ENCODE results near the gene KRT8.
"Not testable (repeated sequence)": the region's sequence is repeated elsewhere in the genome, so short reads cannot be mapped to it uniquely, and the experiment has no call there.

KRT8 gene

GRCh38 chr12:52865090-52865944 lies 39.6 kb downstream of the KRT8 start:
- H3K4me3 ChIP-seq (ENCODE audit: low read length in 2 of 2): no peak overlapping the region
- H3K9ac ChIP-seq (ENCODE audit: low read depth in 1 of 2, low read length in 2 of 2): no peak overlapping the region
- peaks cover 4 to 9% of the 10 kb centered on the region in 2 donors for H3K4me1 ChIP-seq (ENCODE audit: control insufficient read depth in 2 of 2, insufficient read depth in 2 of 2, low read length in 2 of 2)
- no peaks in the 10 kb centered on the region for H3K9me3 ChIP-seq (ENCODE audit: control insufficient read depth in 2 of 2, low read length in 2 of 2)
- H3K27me3 ChIP-seq (ENCODE audit: control insufficient read depth in 2 of 2, insufficient read depth in 2 of 2, low read length in 2 of 2): no peaks in the 10 kb centered on the region
- no peaks in the 10 kb centered on the region for H3K36me3 ChIP-seq (ENCODE audit: control insufficient read depth in 2 of 2, insufficient read depth in 2 of 2, low read length in 2 of 2)
- H3K27ac ChIP-seq (ENCODE audit: low read depth in 2 of 2, low read length in 2 of 2): no peak overlapping the region

GRCh38 chr12:52862023-52862422 lies 42.9 kb downstream of the KRT8 start:
- peaks cover 0 to under 1% of the 10 kb centered on the region in 2 donors for H3K4me1 ChIP-seq (ENCODE audit: control insufficient read depth in 2 of 2, insufficient read depth in 2 of 2, low read length in 2 of 2)
- no peaks in the 10 kb centered on the region for H3K36me3 ChIP-seq (ENCODE audit: control insufficient read depth in 2 of 2, insufficient read depth in 2 of 2, low read length in 2 of 2)
- no peak overlapping the region for H3K9ac ChIP-seq (ENCODE audit: low read depth in 1 of 2, low read length in 2 of 2)
- no peak overlapping the region for H3K4me3 ChIP-seq (ENCODE audit: low read length in 2 of 2)
- no peak overlapping the region for H3K27ac ChIP-seq (ENCODE audit: low read depth in 2 of 2, low read length in 2 of 2)
- no peaks in the 10 kb centered on the region for H3K27me3 ChIP-seq (ENCODE audit: control insufficient read depth in 2 of 2, insufficient read depth in 2 of 2, low read length in 2 of 2)
- no peaks in the 10 kb centered on the region for H3K9me3 ChIP-seq (ENCODE audit: control insufficient read depth in 2 of 2, low read length in 2 of 2)

DNA sequence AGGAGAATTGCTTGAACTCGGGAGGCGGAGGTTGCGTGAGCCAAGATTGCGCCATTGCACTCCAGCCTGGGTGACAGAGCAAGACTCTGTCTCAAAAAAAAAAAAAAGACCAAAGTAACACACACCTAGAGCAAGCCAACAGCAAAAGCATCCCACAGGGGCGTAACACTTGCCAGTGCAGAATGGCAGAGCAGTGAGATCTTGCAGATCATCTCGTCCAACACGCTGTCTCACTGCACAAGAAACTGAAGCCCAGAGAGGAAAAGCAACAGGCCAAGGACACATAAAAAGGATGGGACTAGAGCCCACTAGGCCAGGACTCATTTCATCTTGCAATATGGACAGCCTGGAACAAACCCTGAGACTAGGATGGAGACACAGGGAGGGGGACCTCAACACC lies 43.4 kb downstream of the KRT8 start:
- Histone ChIP-seq H3K9me3 (ENCODE audit: control insufficient read depth in 2 of 2, low read length in 2 of 2) (no peaks in the 10 kb centered on the region), H3K27ac (ENCODE audit: low read depth in 2 of 2, low read length in 2 of 2) (no peak overlapping the region), H3K4me1 (ENCODE audit: control insufficient read depth in 2 of 2, insufficient read depth in 2 of 2, low read length in 2 of 2) (no peaks in the 10 kb centered on the region), H3K36me3 (ENCODE audit: control insufficient read depth in 2 of 2, insufficient read depth in 2 of 2, low read length in 2 of 2) (no peaks in the 10 kb centered on the region), H3K4me3 (ENCODE audit: low read length in 2 of 2) (no peak overlapping the region), H3K9ac (ENCODE audit: low read depth in 1 of 2, low read length in 2 of 2) (no peak overlapping the region), H3K27me3 (ENCODE audit: control insufficient read depth in 2 of 2, insufficient read depth in 2 of 2, low read length in 2 of 2) (no peaks in the 10 kb centered on the region)

- no peak overlapping the region for H3K9ac ChIP-seq (ENCODE audit: low read depth in 1 of 2, low read length in 2 of 2)
- H3K27me3 ChIP-seq (ENCODE audit: control insufficient read depth in 2 of 2, insufficient read depth in 2 of 2, low read length in 2 of 2): no peaks in the 10 kb centered on the region
- H3K4me3 ChIP-seq (ENCODE audit: low read length in 2 of 2): no peak overlapping the region
- H3K36me3 ChIP-seq (ENCODE audit: control insufficient read depth in 2 of 2, insufficient read depth in 2 of 2, low read length in 2 of 2): no peaks in the 10 kb centered on the region
- H3K4me1 ChIP-seq (ENCODE audit: control insufficient read depth in 2 of 2, insufficient read depth in 2 of 2, low read length in 2 of 2): no peaks in the 10 kb centered on the region
- H3K9me3 ChIP-seq (ENCODE audit: control insufficient read depth in 2 of 2, low read length in 2 of 2): no peaks in the 10 kb centered on the region
- H3K27ac ChIP-seq (ENCODE audit: low read depth in 2 of 2, low read length in 2 of 2): no peak overlapping the region
These were observed 44.6 kb downstream of the KRT8 start for GRCh38 chr12:52860102-52860823.

- no peak overlapping the region for H3K4me3 ChIP-seq (ENCODE audit: low read length in 2 of 2)
- H3K9me3 ChIP-seq (ENCODE audit: control insufficient read depth in 2 of 2, low read length in 2 of 2): no peaks in the 10 kb centered on the region
These were observed 47.4 kb downstream of the KRT8 start for GRCh38 chr12:52857500-52857899.

GRCh38 chr12:52856787-52857186 lies 48.1 kb downstream of the KRT8 start:
- Histone ChIP-seq H3K9me3 (ENCODE audit: control insufficient read depth in 2 of 2, low read length in 2 of 2) (no peaks in the 10 kb centered on the region), H3K36me3 (ENCODE audit: control insufficient read depth in 2 of 2, insufficient read depth in 2 of 2, low read length in 2 of 2) (no peaks in the 10 kb centered on the region), H3K4me1 (ENCODE audit: control insufficient read depth in 2 of 2, insufficient read depth in 2 of 2, low read length in 2 of 2) (no peaks in the 10 kb centered on the region), H3K27me3 (ENCODE audit: control insufficient read depth in 2 of 2, insufficient read depth in 2 of 2, low read length in 2 of 2) (peaks cover 0 to 4% of the 10 kb centered on the region in 2 donors), H3K9ac (ENCODE audit: low read depth in 1 of 2, low read length in 2 of 2) (no peak overlapping the region), H3K27ac (ENCODE audit: low read depth in 2 of 2, low read length in 2 of 2) (no peak overlapping the region), H3K4me3 (ENCODE audit: low read length in 2 of 2) (no peak overlapping the region)

More at GRCh38 chr12:52857500-52857899, 47.4 kb downstream of the KRT8 start:
- Histone ChIP-seq H3K27me3 (ENCODE audit: control insufficient read depth in 2 of 2, insufficient read depth in 2 of 2, low read length in 2 of 2) (peaks cover 0 to 4% of the 10 kb centered on the region in 2 donors), H3K4me1 (ENCODE audit: control insufficient read depth in 2 of 2, insufficient read depth in 2 of 2, low read length in 2 of 2) (no peaks in the 10 kb centered on the region), H3K36me3 (ENCODE audit: control insufficient read depth in 2 of 2, insufficient read depth in 2 of 2, low read length in 2 of 2) (no peaks in the 10 kb centered on the region), H3K27ac (ENCODE audit: low read depth in 2 of 2, low read length in 2 of 2) (no peak overlapping the region), H3K9ac (ENCODE audit: low read depth in 1 of 2, low read length in 2 of 2) (no peak overlapping the region)

- not testable (repeated sequence) for H3K36me3 ChIP-seq (ENCODE audit: control insufficient read depth in 2 of 2, insufficient read depth in 2 of 2, low read length in 2 of 2); H3K27ac ChIP-seq (ENCODE audit: low read depth in 2 of 2, low read length in 2 of 2); H3K4me1 ChIP-seq (ENCODE audit: control insufficient read depth in 2 of 2, insufficient read depth in 2 of 2, low read length in 2 of 2); H3K9ac ChIP-seq (ENCODE audit: low read depth in 1 of 2, low read length in 2 of 2); H3K9me3 ChIP-seq (ENCODE audit: control insufficient read depth in 2 of 2, low read length in 2 of 2); H3K4me3 ChIP-seq (ENCODE audit: low read length in 2 of 2); H3K27me3 ChIP-seq (ENCODE audit: control insufficient read depth in 2 of 2, insufficient read depth in 2 of 2, low read length in 2 of 2)
These were observed 48.8 kb downstream of the KRT8 start for GRCh38 chr12:52856077-52856476.

GRCh38 chr12:52851787-52852186 lies 53.1 kb downstream of the KRT8 start:
- peaks cover 0 to 4% of the 10 kb centered on the region in 2 donors for H3K27me3 ChIP-seq (ENCODE audit: control insufficient read depth in 2 of 2, insufficient read depth in 2 of 2, low read length in 2 of 2)
- H3K4me3 ChIP-seq (ENCODE audit: low read length in 2 of 2): no peak overlapping the region
- H3K27ac ChIP-seq (ENCODE audit: low read depth in 2 of 2, low read length in 2 of 2): no peak overlapping the region
- no peak overlapping the region for H3K9ac ChIP-seq (ENCODE audit: low read depth in 1 of 2, low read length in 2 of 2)
- no peaks in the 10 kb centered on the region for H3K36me3 ChIP-seq (ENCODE audit: control insufficient read depth in 2 of 2, insufficient read depth in 2 of 2, low read length in 2 of 2)
- no peaks in the 10 kb centered on the region for H3K9me3 ChIP-seq (ENCODE audit: control insufficient read depth in 2 of 2, low read length in 2 of 2)
- H3K4me1 ChIP-seq (ENCODE audit: control insufficient read depth in 2 of 2, insufficient read depth in 2 of 2, low read length in 2 of 2): no peaks in the 10 kb centered on the region

DNA sequence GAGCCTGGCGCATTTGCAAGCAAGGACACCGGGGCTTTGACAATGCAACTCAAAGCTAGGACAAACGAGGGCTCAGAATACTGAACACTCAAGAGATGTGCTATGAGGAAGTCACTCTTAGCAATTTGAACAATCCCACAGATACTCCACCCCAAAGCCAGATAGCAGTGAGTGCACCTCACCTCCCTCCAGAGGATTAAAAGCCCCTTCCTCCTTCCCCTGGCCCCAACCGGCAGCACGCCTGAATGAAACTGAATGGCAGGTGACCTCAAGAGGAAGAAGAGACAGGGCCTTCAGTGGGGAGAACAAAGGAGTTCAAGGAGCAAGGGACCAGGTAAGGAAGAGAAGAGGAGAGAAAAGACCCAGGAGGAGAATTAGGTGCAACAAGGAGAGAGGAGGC lies 54.2 kb downstream of the KRT8 start:
- Histone ChIP-seq H3K27me3 (ENCODE audit: control insufficient read depth in 2 of 2, insufficient read depth in 2 of 2, low read length in 2 of 2) (peaks cover 0 to 4% of the 10 kb centered on the region in 2 donors), H3K9me3 (ENCODE audit: control insufficient read depth in 2 of 2, low read length in 2 of 2) (no peaks in the 10 kb centered on the region), H3K4me3 (ENCODE audit: low read length in 2 of 2) (no peak overlapping the region), H3K27ac (ENCODE audit: low read depth in 2 of 2, low read length in 2 of 2) (no peak overlapping the region), H3K9ac (ENCODE audit: low read depth in 1 of 2, low read length in 2 of 2) (no peak overlapping the region), H3K4me1 (ENCODE audit: control insufficient read depth in 2 of 2, insufficient read depth in 2 of 2, low read length in 2 of 2) (no peaks in the 10 kb centered on the region), H3K36me3 (ENCODE audit: control insufficient read depth in 2 of 2, insufficient read depth in 2 of 2, low read length in 2 of 2) (no peaks in the 10 kb centered on the region)

GRCh38 chr12:52849511-52849910 lies 55.4 kb downstream of the KRT8 start:
- Histone ChIP-seq H3K27me3 (ENCODE audit: control insufficient read depth in 2 of 2, insufficient read depth in 2 of 2, low read length in 2 of 2) (peaks cover 0 to 4% of the 10 kb centered on the region in 2 donors), H3K4me3 (ENCODE audit: low read length in 2 of 2) (no peak overlapping the region), H3K9me3 (ENCODE audit: control insufficient read depth in 2 of 2, low read length in 2 of 2) (no peaks in the 10 kb centered on the region), H3K27ac (ENCODE audit: low read depth in 2 of 2, low read length in 2 of 2) (no peak overlapping the region), H3K4me1 (ENCODE audit: control insufficient read depth in 2 of 2, insufficient read depth in 2 of 2, low read length in 2 of 2) (no peaks in the 10 kb centered on the region), H3K9ac (ENCODE audit: low read depth in 1 of 2, low read length in 2 of 2) (no peak overlapping the region), H3K36me3 (ENCODE audit: control insufficient read depth in 2 of 2, insufficient read depth in 2 of 2, low read length in 2 of 2) (no peaks in the 10 kb centered on the region)

Data from mucosa of rectum (tissue), 2 donors.